GM10266 (cell line): ENCODE data around the gene AP2A1.
A peak's percentile ranks its signal among the peaks of the same experiment; 100 is the strongest.

ENCODE experiments used
- DNase-seq: peaks from one replicate; pipeline ENCODE4 v3.0.0; 2012; ENCODE audit errors: extremely low spot score
- TF ChIP-seq, protein P1 (sequence below): IDR thresholded peaks from 2 replicates; pipeline ENCODE4 v1.5.1; 2012; ENCODE audit warnings: mild to moderate bottlenecking, low read depth; ENCODE audit not compliant: control insufficient read depth, insufficient read depth; ENCODE audit errors: missing control alignments

AP2A1 gene

DNA sequence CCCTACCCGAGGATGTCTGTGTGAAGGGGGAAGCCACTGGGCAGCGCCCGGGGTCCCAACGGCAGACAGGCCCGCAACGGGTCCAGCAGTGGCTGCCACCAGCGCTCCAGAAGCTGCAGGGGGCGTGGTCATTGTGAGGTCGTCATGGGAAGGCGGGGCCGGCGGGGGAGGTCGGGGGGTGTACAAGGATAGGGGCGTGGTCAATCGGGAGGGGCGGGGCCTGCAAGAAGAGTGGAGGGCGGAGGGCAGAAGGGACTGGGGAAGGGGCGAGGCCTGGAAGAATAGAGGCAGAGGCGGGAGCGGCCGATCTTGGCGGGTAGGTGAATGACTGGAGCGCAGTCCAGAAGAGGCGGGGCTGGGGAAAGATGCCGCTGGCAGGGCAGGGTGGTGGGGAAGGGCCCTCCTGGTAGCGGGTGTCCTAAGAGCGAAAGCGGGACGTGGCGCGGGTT, 41.9 kb downstream of the AP2A1 start:
- TF ChIP-seq, protein P1, sequence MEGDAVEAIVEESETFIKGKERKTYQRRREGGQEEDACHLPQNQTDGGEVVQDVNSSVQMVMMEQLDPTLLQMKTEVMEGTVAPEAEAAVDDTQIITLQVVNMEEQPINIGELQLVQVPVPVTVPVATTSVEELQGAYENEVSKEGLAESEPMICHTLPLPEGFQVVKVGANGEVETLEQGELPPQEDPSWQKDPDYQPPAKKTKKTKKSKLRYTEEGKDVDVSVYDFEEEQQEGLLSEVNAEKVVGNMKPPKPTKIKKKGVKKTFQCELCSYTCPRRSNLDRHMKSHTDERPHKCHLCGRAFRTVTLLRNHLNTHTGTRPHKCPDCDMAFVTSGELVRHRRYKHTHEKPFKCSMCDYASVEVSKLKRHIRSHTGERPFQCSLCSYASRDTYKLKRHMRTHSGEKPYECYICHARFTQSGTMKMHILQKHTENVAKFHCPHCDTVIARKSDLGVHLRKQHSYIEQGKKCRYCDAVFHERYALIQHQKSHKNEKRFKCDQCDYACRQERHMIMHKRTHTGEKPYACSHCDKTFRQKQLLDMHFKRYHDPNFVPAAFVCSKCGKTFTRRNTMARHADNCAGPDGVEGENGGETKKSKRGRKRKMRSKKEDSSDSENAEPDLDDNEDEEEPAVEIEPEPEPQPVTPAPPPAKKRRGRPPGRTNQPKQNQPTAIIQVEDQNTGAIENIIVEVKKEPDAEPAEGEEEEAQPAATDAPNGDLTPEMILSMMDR, result no peak
- peak; percentile 94 for DNase-seq

DNA sequence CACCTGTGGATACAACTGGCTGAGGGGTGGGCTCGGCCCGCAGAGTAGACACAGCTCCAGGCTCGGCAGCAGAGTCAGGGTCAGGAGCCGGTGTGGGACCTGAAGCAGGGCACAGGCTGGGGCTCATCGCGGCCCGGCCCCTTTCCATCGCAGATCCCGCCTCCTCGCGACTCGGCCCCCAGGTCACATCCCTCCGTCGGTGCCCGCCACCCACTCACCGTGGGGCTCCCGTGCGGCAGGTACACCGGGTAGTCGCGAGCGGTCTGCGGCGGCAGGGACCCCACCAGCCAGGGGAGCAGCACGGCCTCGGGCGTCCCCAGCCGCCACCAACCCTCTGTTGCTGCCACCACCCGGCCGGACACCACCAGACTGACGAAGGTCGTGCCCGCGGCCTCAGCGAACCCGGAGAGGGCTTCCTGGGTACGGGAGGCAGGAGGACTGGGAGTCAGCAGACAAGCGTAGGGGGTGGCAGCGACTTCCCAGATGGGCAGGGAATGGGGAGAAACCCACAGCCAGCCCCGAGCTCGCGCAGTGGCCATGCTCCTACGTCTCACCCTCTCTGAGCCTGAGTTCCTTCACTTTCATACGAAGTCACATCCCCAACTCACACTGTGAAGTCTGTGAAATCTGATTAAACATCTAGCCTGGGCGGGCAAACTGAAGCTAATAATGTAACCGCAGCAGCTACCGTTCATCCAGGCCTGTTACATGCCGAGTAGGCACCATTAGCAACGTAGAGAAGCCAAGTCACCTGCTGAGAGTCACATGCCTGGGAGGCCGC, 42.5 kb downstream of the AP2A1 start:
- DNase-seq, result no peak
- TF ChIP-seq, protein P1, result peak; percentile 47

DNA sequence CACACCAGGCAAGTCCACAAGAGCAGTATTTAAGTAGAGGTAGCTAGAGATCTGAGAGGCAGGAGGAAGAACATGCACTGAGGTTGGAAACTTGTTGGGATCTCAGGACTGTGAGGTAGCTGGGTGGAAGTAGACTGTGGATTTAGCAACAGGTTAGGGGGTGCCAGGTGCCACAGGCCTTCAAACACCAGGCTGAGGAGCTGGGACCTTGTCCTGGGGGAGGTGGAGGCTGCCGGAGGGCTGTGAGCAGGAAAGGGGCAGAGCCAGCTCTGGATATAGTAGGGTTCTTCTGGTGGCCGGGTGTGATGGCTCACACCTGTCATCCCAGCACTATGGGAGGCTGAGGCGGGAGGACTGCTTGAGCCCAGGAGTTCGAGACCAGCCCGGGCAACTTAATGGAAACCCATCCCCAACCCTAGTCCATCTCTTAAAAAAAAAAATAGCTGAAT, 43.2 kb downstream of the AP2A1 start:
- TF ChIP-seq, protein P1, result no peak
- no peak for DNase-seq

DNA sequence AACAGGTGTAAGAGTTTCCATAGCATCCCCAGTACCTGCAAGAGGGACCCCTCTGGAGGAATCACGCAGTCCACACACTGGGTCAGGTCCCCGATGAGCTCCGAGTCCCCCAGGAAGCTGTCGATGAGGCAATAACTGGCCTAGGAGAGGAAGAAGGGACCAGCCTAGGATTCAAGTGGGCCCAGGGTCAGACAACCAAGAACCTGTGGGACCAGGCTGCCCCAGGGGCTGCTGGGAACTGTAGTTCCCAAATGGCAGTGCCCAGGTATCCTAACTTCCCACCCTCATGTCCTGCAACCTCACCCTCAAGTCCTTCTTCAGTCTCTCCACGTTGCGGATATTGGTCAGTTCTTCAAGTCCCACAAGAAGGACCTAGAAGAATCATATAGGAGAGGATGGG, 44.5 kb downstream of the AP2A1 start:
- no peak for DNase-seq
- TF ChIP-seq, protein P1, result no peak

DNA sequence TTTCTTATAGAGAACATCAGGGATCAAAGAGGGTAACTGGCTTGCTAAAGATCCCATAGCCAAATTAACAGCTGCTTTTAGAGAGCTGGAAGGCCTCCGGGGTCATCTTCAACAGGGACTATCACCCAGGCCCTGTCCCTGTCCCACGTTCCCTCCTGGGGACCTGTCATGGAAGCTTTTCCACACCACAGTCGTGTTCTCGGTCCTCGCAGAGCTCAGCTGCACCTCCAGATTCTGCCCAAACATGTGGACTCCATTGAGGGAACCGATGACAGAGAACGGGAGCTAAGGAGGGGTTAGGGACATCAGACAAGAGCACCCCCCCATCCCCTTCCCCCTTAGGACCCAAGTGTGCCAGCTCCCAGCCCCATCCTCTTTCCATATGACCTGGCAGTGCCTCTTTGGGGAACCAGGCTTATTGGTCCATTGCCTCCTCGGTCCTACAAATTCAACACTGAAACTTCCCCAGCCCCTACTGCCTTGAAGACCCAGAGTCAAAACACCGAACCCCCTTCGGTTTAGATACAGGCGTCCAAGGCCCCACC, 45.7 kb downstream of the AP2A1 start:
- TF ChIP-seq, protein P1, result no peak
- DNase-seq, result no peak

DNA sequence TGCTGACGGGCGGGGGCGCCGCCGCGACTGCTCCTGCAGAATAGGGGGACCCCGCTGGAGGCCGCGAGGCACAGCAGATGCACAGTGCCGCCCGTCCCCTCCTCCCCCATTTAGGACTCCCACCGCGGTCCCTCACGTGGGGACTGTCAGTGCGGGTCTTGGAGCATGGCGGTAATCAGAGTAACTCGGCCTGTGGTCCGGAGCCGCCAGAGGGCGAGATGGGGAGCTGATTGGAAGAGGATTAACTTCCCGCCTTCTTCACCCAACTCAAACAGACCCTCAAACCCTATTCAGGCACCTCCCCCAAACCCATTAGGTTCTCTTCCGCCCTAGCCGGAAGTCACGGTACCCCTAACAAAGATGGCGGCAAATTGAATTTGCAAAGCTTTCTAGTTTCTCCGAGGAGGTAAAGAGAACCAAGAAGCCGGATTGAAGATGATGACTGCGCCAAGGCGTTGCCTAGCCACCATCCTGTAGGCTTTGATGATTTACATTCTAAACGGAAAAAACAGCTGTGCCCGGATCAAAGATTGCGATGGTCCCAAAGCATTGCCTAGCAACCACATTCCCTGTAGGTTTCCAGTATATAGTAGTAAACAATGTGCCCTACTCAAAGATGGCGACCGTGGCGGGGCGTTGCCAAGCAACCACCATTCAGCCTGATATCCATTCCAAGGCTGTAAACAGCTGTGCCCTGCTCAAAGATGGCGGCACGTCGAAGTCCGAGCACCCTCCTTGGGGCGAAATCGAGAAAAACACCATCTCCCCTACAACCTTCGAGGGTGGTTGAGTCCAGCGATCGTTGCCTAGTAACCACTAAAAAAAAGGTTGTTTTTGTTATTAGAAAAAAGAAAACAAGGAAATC, 46.4 kb downstream of the AP2A1 start, which contains the start of gene FUZ:
FUZ (minus strand) TSS at position 296 of the 865 bp plus-strand sequence; CDS start at position 110, 186 bp downstream.
- peak; percentile 94 for DNase-seq
- TF ChIP-seq, protein P1, result no peak
